Neural cell (in vitro differentiated cells): ENCODE results near the gene IGF2R. TPM values are rescaled to one million over a fixed set of nuclear protein-coding genes. Genes with fewer than 3 reads are reported as not detected.

Experiments used
- H2AFZ ChIP-seq: fragments of 200-600, 300-800 bp; sonication (generic), shearing (Covaris generic); 2 replicates; pipeline ENCODE4 v1.6.0; 2014; ENCODE audit warnings: low read depth, mild to moderate bottlenecking, antibody characterized with exemption, low read length, moderate library complexity
- H3F3A ChIP-seq: fragments of 200-600 bp; shearing (Covaris generic); 2 replicates; pipeline ENCODE4 v1.6.1; 2016; ENCODE audit warnings: mild to moderate bottlenecking, moderate library complexity, mixed read lengths, antibody characterized with exemption, low read length; ENCODE audit not compliant: insufficient read depth, poor library complexity, severe bottlenecking
- H3K27ac ChIP-seq: fragments of 200-600, 300-800 bp; sonication (generic), shearing (Covaris generic); 2 replicates; pipeline ENCODE4 v1.5.1; 2014; ENCODE audit warnings: mild to moderate bottlenecking, low read length, moderate library complexity
- H3K27me3 ChIP-seq: fragments of 300-800, 200-600 bp; sonication (generic), shearing (Covaris generic); 2 replicates; pipeline ENCODE4 v1.6.0; 2014; ENCODE audit warnings: mild to moderate bottlenecking, low read depth, low read length, moderate library complexity; ENCODE audit not compliant: insufficient read depth
- H3K36me3 ChIP-seq: fragments of 300-800, 200-600 bp; sonication (generic), shearing (Covaris generic); 2 replicates; pipeline ENCODE4 v1.5.1; 2014; ENCODE audit warnings: mild to moderate bottlenecking, antibody characterized with exemption, low read length, moderate library complexity; ENCODE audit not compliant: insufficient read depth
- H3K4me2 ChIP-seq: fragments of 300-800, 200-600 bp; sonication (generic), shearing (Covaris generic); 2 replicates; pipeline ENCODE4 v1.6.0; 2014; ENCODE audit warnings: mild to moderate bottlenecking, low read length
- H3K4me3 ChIP-seq: fragments of 300-800, 200-600 bp; sonication (generic), shearing (Covaris generic); 2 replicates; pipeline ENCODE4 v1.5.1; 2014; ENCODE audit warnings: mild to moderate bottlenecking, low read length, moderate library complexity
- H3K79me2 ChIP-seq: fragments of 200-600 bp; shearing (Covaris generic); replicated peaks from 2 replicates; pipeline ENCODE4 v1.6.0; 2014; ENCODE audit warnings: mild to moderate bottlenecking, low read length, moderate library complexity; ENCODE audit not compliant: insufficient read depth
- H3K9ac ChIP-seq: fragments of 300-800, 200-600 bp; sonication (generic), shearing (Covaris generic); 2 replicates; pipeline ENCODE4 v1.6.1; 2016; ENCODE audit warnings: mild to moderate bottlenecking, low read length, mixed read lengths
- H3K9me2 ChIP-seq: fragments of 200-600 bp; shearing (Covaris generic); 2 replicates; pipeline ENCODE4 v1.6.1; 2016; ENCODE audit warnings: mild to moderate bottlenecking, low read length, mixed read lengths; ENCODE audit not compliant: insufficient read depth
- H3K9me3 ChIP-seq: fragments of 200-600, 300-800 bp; sonication (generic), shearing (Covaris generic); 2 replicates; pipeline ENCODE4 v1.6.1; 2016; ENCODE audit warnings: mild to moderate bottlenecking, mixed run types, low read length, moderate library complexity, mixed read lengths
- H4K20me1 ChIP-seq: fragments of 200-600 bp; shearing (Covaris generic); 2 replicates; pipeline ENCODE4 v1.6.1; 2016; ENCODE audit warnings: mild to moderate bottlenecking, mixed run types; ENCODE audit not compliant: insufficient read depth
- CTCF ChIP-seq: fragments of 450-650 bp; IDR thresholded peaks from 2 replicates; pipeline ENCODE4 v1.5.1; 2014; ENCODE audit warnings: antibody characterized with exemption, mild to moderate bottlenecking, moderate library complexity; ENCODE audit not compliant: poor library complexity, severe bottlenecking
- EP300 ChIP-seq: fragments of 450-650 bp; conservative IDR thresholded peaks from 2 replicates; pipeline ENCODE4 v1.6.1; 2014; ENCODE audit warnings: antibody characterized with exemption, mild to moderate bottlenecking, moderate library complexity; ENCODE audit not compliant: poor library complexity, severe bottlenecking
- EZH2 ChIP-seq: fragments of 200-600, 300-800 bp; shearing (Covaris generic), sonication (generic); IDR thresholded peaks from 2 replicates; pipeline ENCODE4 v1.6.1; 2014; ENCODE audit warnings: antibody characterized with exemption, low read length, borderline replicate concordance, mild to moderate bottlenecking; ENCODE audit not compliant: insufficient read depth, poor library complexity, severe bottlenecking
- MXI1 ChIP-seq: fragments of 450-650 bp; conservative IDR thresholded peaks from 2 replicates; pipeline ENCODE4 v1.6.1; 2014; ENCODE audit warnings: antibody characterized with exemption, mild to moderate bottlenecking; ENCODE audit not compliant: poor library complexity, severe bottlenecking
- POLR2AphosphoS5 ChIP-seq: IDR thresholded peaks from 2 replicates; pipeline ENCODE4 v1.6.1; 2012
- RAD21 ChIP-seq: fragments of 450-650 bp; conservative IDR thresholded peaks from 2 replicates; pipeline ENCODE4 v1.6.1; 2014; ENCODE audit warnings: antibody characterized with exemption, mild to moderate bottlenecking, moderate library complexity
- REST ChIP-seq: IDR thresholded peaks from 2 replicates; pipeline ENCODE4 v1.6.1; 2012; ENCODE audit warnings: borderline replicate concordance
- SMC3 ChIP-seq: fragments of 450-650 bp; conservative IDR thresholded peaks from 2 replicates; pipeline ENCODE4 v1.6.1; 2014; ENCODE audit warnings: antibody characterized with exemption, mild to moderate bottlenecking, moderate library complexity; ENCODE audit not compliant: poor library complexity
- TAF1 ChIP-seq: IDR thresholded peaks from 2 replicates; pipeline ENCODE4 v1.6.1; 2012; ENCODE audit warnings: low read depth
- polyA plus RNA-seq: library from polyadenylated mRNA; depleted of rRNA; stranded (reverse); fragments of >200 nt; gene quantifications from 2 replicates; pipeline ENCODE4 v1.2.3, GENCODE V29; 2014

Gene IGF2R
- polyA plus RNA-seq, 1 donor from 2014 or later = 15.0 TPM

GRCh38 chr6:160042014-160042773 lies 73.3 kb downstream of the IGF2R start:
- no peaks in the 10 kb centered on the region for H3K27me3 ChIP-seq
- no peaks in the 10 kb centered on the region for H3K9me3 ChIP-seq
- H4K20me1 ChIP-seq = no peaks in the 10 kb centered on the region
- TF ChIP-seq TAF1 (no peak), SMC3 (no peak), MXI1 (no peak), REST (no peak), EP300 (no peak), CTCF (no peak), EZH2 (no peak), POLR2AphosphoS5 (no peak), RAD21 (no peak)
- no peak overlapping the region for H3K4me3 ChIP-seq
- H3K4me2 ChIP-seq = no peak overlapping the region
- no peaks in the 10 kb centered on the region for H3F3A ChIP-seq
- no peaks in the 10 kb centered on the region for H3K9me2 ChIP-seq
- no peak overlapping the region for H2AFZ ChIP-seq
- H3K36me3 ChIP-seq = peaks cover 12% of the 10 kb centered on the region
- H3K9ac ChIP-seq = no peak overlapping the region
- no peak overlapping the region for H3K27ac ChIP-seq
- H3K79me2 ChIP-seq = no peaks in the 10 kb centered on the region

GRCh38 chr6:160042788-160043301 lies 74.0 kb downstream of the IGF2R start:
- Histone ChIP-seq H3K4me3 (no peak overlapping the region), H3F3A (no peaks in the 10 kb centered on the region), H4K20me1 (no peaks in the 10 kb centered on the region), H3K27ac (no peak overlapping the region), H3K36me3 (peaks cover 12% of the 10 kb centered on the region), H3K9me3 (no peaks in the 10 kb centered on the region), H3K4me2 (no peak overlapping the region), H3K9me2 (no peaks in the 10 kb centered on the region), H2AFZ (no peak overlapping the region), H3K27me3 (no peaks in the 10 kb centered on the region), H3K9ac (no peak overlapping the region), H3K79me2 (no peaks in the 10 kb centered on the region)
- TF ChIP-seq POLR2AphosphoS5 (no peak), RAD21 (no peak), MXI1 (no peak)
